GM12878 (cell line): Measurements from ENCODE around the gene SKIDA1. TPM values are rescaled to one million over a fixed set of nuclear protein-coding genes. Genes with fewer than 3 reads are reported as not detected.
A peak's percentile ranks its signal among the peaks of the same experiment; 100 is the strongest.

Source experiments
- ATAC-seq: fragments of 200-7000 bp; cut with Tn5 transposase; 3 replicates; pipeline ENCODE4 v1.9.1; 2020; ENCODE audit warnings: mild to moderate bottlenecking, moderate library complexity
- BruUV-seq: library from RNA; stranded (reverse); fragments of 400-500 nt; replicated peaks from 2 replicates; lab custom pipeline; 2021; lab: Mats Ljungman, UMichigan
- CTCF ChIA-PET: fragments of 300-600 bp; sonication (Branson Sonifier 250); formaldehyde crosslinking; extraction: SDS; loops from one replicate; lab custom pipeline; 2021; ENCODE audit warnings: inconsistent platforms; lab: Yijun Ruan, JAX
- POLR2A ChIA-PET: fragments of 350-600 bp; formaldehyde crosslinking; extraction: SDS; loops from one replicate; lab custom pipeline; 2021; ENCODE audit warnings: inconsistent platforms; lab: Charles Lee
- RAD21 ChIA-PET: fragments of 300-600 bp; sonication (Branson Sonifier 250); formaldehyde crosslinking; loops from one replicate; lab custom pipeline; 2023; ENCODE audit warnings: antibody characterized with exemption; ENCODE audit not compliant: unreplicated experiment; lab: Charles Lee
- SMC1A ChIA-PET: fragments of 300-600 bp; sonication (Branson Sonifier 250); formaldehyde crosslinking; loops from one replicate; lab custom pipeline; 2023; ENCODE audit not compliant: unreplicated experiment, uncharacterized antibody; lab: Charles Lee
- DNase-seq: peaks from one replicate; pipeline ENCODE4 v3.0.0-alpha.2; 2011; ENCODE audit warnings: low read depth, low spot score
- FAIRE-seq: peaks from 3 replicates; lab custom pipeline; 2011; peaks lifted over from hg19 to GRCh38; lab: Jason Lieb, UNC
- H2AFZ ChIP-seq: 2 replicates; pipeline ENCODE4 v1.6.0; 2011; ENCODE audit warnings: low read depth, low read length, control low read depth; ENCODE audit not compliant: control insufficient read depth
- H3K27ac ChIP-seq: 2 replicates; pipeline ENCODE4 v1.5.1; 2011; ENCODE audit warnings: control low read depth; ENCODE audit not compliant: control insufficient read depth, insufficient read depth
- H3K27me3 ChIP-seq, 2 experiments: replicated peaks in 1 of 2; 2 replicates each; pipeline versions ENCODE4 v1.6.0 to v1.6.1; 2011; ENCODE audit warnings: low read length in 1 of 2; ENCODE audit not compliant: control insufficient read depth in 2 of 2, insufficient read depth in 2 of 2
- H3K36me3 ChIP-seq, 2 experiments: 2 replicates each; pipeline ENCODE4 v1.5.1; 2011; ENCODE audit warnings: low read length in 1 of 2; ENCODE audit not compliant: control insufficient read depth in 2 of 2, insufficient read depth in 2 of 2
- H3K4me1 ChIP-seq: 2 replicates; pipeline ENCODE4 v1.6.1; 2011; ENCODE audit warnings: mild to moderate bottlenecking, low read length, moderate library complexity, mixed read lengths; ENCODE audit not compliant: control insufficient read depth, insufficient read depth
- H3K4me2 ChIP-seq: 2 replicates; pipeline ENCODE4 v1.6.0; 2011; ENCODE audit warnings: control low read depth; ENCODE audit not compliant: control insufficient read depth, insufficient read depth
- H3K4me3 ChIP-seq: fragments of 200-600 bp; sonication (generic); 2 replicates; pipeline ENCODE4 v1.5.1; 2016
- H3K79me2 ChIP-seq: 2 replicates; pipeline ENCODE4 v1.6.0; 2011; ENCODE audit warnings: low read length; ENCODE audit not compliant: control insufficient read depth, insufficient read depth
- H3K9ac ChIP-seq: 2 replicates; pipeline ENCODE4 v1.8.0; 2011; ENCODE audit warnings: low read length, control low read depth, mixed read lengths; ENCODE audit not compliant: control insufficient read depth, insufficient read depth
- H3K9me3 ChIP-seq: replicated peaks from 3 replicates; pipeline ENCODE4 v1.5.1; 2011; ENCODE audit warnings: mild to moderate bottlenecking, low read length; ENCODE audit not compliant: control insufficient read depth, insufficient read depth
- H4K20me1 ChIP-seq: 2 replicates; pipeline ENCODE4 v1.6.0; 2011; ENCODE audit not compliant: control insufficient read depth, insufficient read depth
- CHD2 ChIP-seq: IDR thresholded peaks from 2 replicates; pipeline ENCODE4 v1.6.1; 2011; ENCODE audit warnings: low read depth, low read length, improper control_type of control experiment, borderline replicate concordance
- CREB1 ChIP-seq: IDR thresholded peaks from 2 replicates; pipeline ENCODE4 v1.6.1; 2012; ENCODE audit warnings: low read depth, mild to moderate bottlenecking, inconsistent platforms
- WGBS: methylation state at CpG from one replicate; pipeline ENCODE4 v1.1.6; 2016; ENCODE audit warnings: low lambda C conversion rate; ENCODE audit not compliant: insufficient replicate concordance, insufficient coverage; ENCODE audit errors: missing lambda C conversion rate; 5-methylcytosine and 5-hydroxymethylcytosine counted together
- in situ Hi-C: fragments of 300-500 bp; cut with MboI; formaldehyde crosslinking; loops from 9 replicates; pipeline ENCODE4 v1.14.3; 2018; ENCODE audit warnings: mixed read lengths
- intact Hi-C: fragments of 100-400 bp; cut with micrococcal nuclease; formaldehyde crosslinking; loops from one replicate; pipeline ENCODE4 v1.14.2; 2022; ENCODE audit not compliant: unreplicated experiment
- polyA plus RNA-seq, 11 experiments: library from polyadenylated mRNA; depleted of rRNA in 4 of 11; unstranded in 6 of 11; stranded (reverse) in 5 of 11; fragments of >200 nt; fragmentation: Nextera tagmentation in 4 of 11; fragmentation: Illumina TruSeq in 1 of 11; extraction: Ambion mirVana in 4 of 11; extraction: Trizol in 1 of 11; gene quantifications; 1 replicate in 1 of 11; 2 replicates in 10 of 11; pipeline versions ENCODE4 v1.2.1 to v1.2.3, GENCODE V29; 2011 to 2016; ENCODE audit warnings: inconsistent platforms in 2 of 11, missing spikeins in 2 of 11, low read depth in 1 of 11
- total RNA-seq, 4 experiments: library from RNA; depleted of rRNA in 3 of 4; stranded (reverse); fragments of >200 nt in 3 of 4; fragmentation: Illumina TruSeq in 1 of 4; extraction: Trizol in 1 of 4; gene quantifications; 2 replicates each; pipeline versions ENCODE4 v1.2.1 to v1.2.3, GENCODE V29; 2013 to 2021
- TF ChIP-seq, protein P1 (sequence below): fragments of 150-350 bp; IDR thresholded peaks from 2 replicates; pipeline ENCODE4 v1.6.1; 2016; ENCODE audit warnings: low read depth, low read length
- TF ChIP-seq, protein P2 (sequence below): IDR thresholded peaks from 2 replicates; pipeline ENCODE4 v1.6.1; 2011; ENCODE audit warnings: borderline replicate concordance, low read depth, mild to moderate bottlenecking, moderate library complexity, mixed read lengths, low read length; ENCODE audit not compliant: insufficient read depth; ENCODE audit errors: extremely low read length

Gene SKIDA1
- total and polyA plus RNA-seq, 10 of the 15 experiments (the other 5 are each of a cell fraction or from before 2014, with no cell fraction given) = 0.05 to 0.90 (median 0.28) TPM

DNA sequence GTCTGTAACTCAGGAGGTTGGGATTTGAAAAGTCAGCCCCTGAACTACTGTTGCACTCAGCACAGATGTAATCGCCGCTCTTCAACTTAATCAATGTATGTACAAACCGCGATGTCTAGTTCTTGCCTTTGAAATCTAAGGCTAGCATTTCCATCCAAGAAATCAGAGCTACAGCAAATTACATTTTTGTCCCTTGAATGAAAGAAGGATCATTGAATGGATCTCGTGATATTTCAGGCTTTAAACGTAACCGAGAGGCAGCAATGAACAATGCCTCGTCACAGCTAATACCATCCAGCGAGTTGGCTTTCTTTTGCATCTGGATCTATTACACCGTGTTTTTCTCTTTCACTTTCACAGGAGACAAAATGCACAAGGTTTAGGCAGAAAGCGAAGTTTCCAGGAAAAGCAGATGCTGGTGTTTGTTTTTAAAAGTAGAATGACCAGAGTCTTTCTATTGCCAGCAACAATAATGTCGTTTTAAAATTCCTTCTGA lies 5.5 kb downstream of the SKIDA1 start:
- ATAC-seq (peak; percentile 54), FAIRE-seq (peak; percentile 92), DNase-seq (no peak)
- Histone ChIP-seq H2AFZ (peak overlapping the region; percentile 37), H3K27ac (no peak overlapping the region), H3K27me3 (peaks cover 10 to 23% of the 10 kb centered on the region in 2 experiments), H3K36me3 (no peaks in the 10 kb centered on the region), H3K4me2 (peak overlapping the region; percentile 89), H4K20me1 (no peaks in the 10 kb centered on the region), H3K4me1 (peaks cover 26% of the 10 kb centered on the region), H3K79me2 (no peaks in the 10 kb centered on the region), H3K4me3 (peak overlapping the region; percentile 52), H3K9me3 (no peaks in the 10 kb centered on the region), H3K9ac (no peak overlapping the region)
- RAD21 ChIA-PET = interaction anchor here (0.9 kb wide), 1 partner anchor 205 kb away, joined by 5 read pairs; no protein-coding TSS in a partner anchor
- BruUV-seq = no TSS peak
- intact Hi-C loops (no loop called here), in situ Hi-C loops (no loop called here)
- TF ChIP-seq CHD2 = peak; percentile 47; the same call in 1 of the 2 replicates
- TF ChIP-seq, protein P1, sequence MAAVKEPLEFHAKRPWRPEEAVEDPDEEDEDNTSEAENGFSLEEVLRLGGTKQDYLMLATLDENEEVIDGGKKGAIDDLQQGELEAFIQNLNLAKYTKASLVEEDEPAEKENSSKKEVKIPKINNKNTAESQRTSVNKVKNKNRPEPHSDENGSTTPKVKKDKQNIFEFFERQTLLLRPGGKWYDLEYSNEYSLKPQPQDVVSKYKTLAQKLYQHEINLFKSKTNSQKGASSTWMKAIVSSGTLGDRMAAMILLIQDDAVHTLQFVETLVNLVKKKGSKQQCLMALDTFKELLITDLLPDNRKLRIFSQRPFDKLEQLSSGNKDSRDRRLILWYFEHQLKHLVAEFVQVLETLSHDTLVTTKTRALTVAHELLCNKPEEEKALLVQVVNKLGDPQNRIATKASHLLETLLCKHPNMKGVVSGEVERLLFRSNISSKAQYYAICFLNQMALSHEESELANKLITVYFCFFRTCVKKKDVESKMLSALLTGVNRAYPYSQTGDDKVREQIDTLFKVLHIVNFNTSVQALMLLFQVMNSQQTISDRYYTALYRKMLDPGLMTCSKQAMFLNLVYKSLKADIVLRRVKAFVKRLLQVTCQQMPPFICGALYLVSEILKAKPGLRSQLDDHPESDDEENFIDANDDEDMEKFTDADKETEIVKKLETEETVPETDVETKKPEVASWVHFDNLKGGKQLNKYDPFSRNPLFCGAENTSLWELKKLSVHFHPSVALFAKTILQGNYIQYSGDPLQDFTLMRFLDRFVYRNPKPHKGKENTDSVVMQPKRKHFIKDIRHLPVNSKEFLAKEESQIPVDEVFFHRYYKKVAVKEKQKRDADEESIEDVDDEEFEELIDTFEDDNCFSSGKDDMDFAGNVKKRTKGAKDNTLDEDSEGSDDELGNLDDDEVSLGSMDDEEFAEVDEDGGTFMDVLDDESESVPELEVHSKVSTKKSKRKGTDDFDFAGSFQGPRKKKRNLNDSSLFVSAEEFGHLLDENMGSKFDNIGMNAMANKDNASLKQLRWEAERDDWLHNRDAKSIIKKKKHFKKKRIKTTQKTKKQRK = no peak
- TF ChIP-seq, protein P2, sequence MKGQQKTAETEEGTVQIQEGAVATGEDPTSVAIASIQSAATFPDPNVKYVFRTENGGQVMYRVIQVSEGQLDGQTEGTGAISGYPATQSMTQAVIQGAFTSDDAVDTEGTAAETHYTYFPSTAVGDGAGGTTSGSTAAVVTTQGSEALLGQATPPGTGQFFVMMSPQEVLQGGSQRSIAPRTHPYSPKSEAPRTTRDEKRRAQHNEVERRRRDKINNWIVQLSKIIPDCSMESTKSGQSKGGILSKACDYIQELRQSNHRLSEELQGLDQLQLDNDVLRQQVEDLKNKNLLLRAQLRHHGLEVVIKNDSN = no peak
- TF ChIP-seq CREB1 = peak; percentile 38; the same call in 1 of the 2 replicates
- CTCF ChIA-PET = interaction anchor here (0.8 to 1.1 kb wide), 4 partner anchors 13 to 563 kb away, joined by 3 to 4 read pairs (median 3); no protein-coding TSS in a partner anchor
- SMC1A ChIA-PET = interaction anchor here (0.6 to 1.1 kb wide), 3 partner anchors 11 to 156 kb away, joined by 3 to 4 read pairs (median 3); no protein-coding TSS in a partner anchor
- 17% methylated on average over 12 of the region's 12 CpGs for WGBS
- POLR2A ChIA-PET = interaction anchor here (0.6 kb wide), 1 partner anchor 80 kb away, joined by 3 read pairs; no protein-coding TSS in a partner anchor
